ENCODE data around the gene GCAT. TPM values are rescaled to one million over a fixed set of nuclear protein-coding genes. Genes with fewer than 3 reads are reported as not detected.

GCAT gene
- total and polyA plus RNA-seq, 2 experiments from 2014 or later, result 20.2 to 40.0 TPM

GRCh38 chr22:37760152-37760551 lies 47.6 kb upstream of the GCAT start:
- WGBS (ENCODE audit: low lambda C conversion rate, missing lambda C conversion rate), result 82% methylated on average over 3 of the region's 3 CpGs
- no peaks in the 10 kb centered on the region for H4K20me1 ChIP-seq (ENCODE audit: insufficient read depth, poor library complexity, severe bottlenecking)

GRCh38 chr22:37762389-37762836 lies 45.3 kb upstream of the GCAT start:
- H3K79me2 ChIP-seq, result peaks cover 2% of the 10 kb centered on the region

More at GRCh38 chr22:37760152-37760551, 47.6 kb upstream of the GCAT start:
- peaks cover 6% of the 10 kb centered on the region for H3K79me2 ChIP-seq
- no peak overlapping the region for H3K4me2 ChIP-seq
- H3K36me3 ChIP-seq (replicated peaks; ENCODE audit: insufficient read depth, low read depth), result no peaks in the 10 kb centered on the region
- peak overlapping the region; percentile 2 for H3K27ac ChIP-seq
- no peak for TF ChIP-seq EZH2 (IDR thresholded peaks at IDR 0.05; ENCODE audit: borderline replicate concordance)
- TF ChIP-seq EZH2phosphoT487 (IDR thresholded peaks at IDR 0.05; ENCODE audit: low read depth, severe bottlenecking, unreplicated experiment), result no peak
- TF ChIP-seq CTCF (IDR thresholded peaks at IDR 0.05; ENCODE audit: poor library complexity), result no peak
- H3K9me3 ChIP-seq (ENCODE audit: low read depth), result no peaks in the 10 kb centered on the region
- no peaks in the 10 kb centered on the region for H3K27me3 ChIP-seq
- H3K4me3 ChIP-seq, result no peak overlapping the region
- DNase-seq (ENCODE audit: low spot score), result peak; percentile 52
- H3K4me1 ChIP-seq (ENCODE audit: insufficient read depth), result no peaks in the 10 kb centered on the region
- H2AFZ ChIP-seq, result no peak overlapping the region
- H3K9me2 ChIP-seq (replicated peaks; ENCODE audit: insufficient read depth), result no peaks in the 10 kb centered on the region

GRCh38 chr22:37763012-37763411 lies 44.7 kb upstream of the GCAT start:
- H3K79me2 ChIP-seq, result peaks cover 2% of the 10 kb centered on the region
- no peaks in the 10 kb centered on the region for H3K36me3 ChIP-seq (replicated peaks; ENCODE audit: insufficient read depth, low read depth)
- DNase-seq (ENCODE audit: low spot score), result no peak
- H3K27ac ChIP-seq, result no peak overlapping the region
- H3K27me3 ChIP-seq, result no peaks in the 10 kb centered on the region
- H3K4me1 ChIP-seq (ENCODE audit: insufficient read depth), result no peaks in the 10 kb centered on the region
- no peaks in the 10 kb centered on the region for H3K9me2 ChIP-seq (replicated peaks; ENCODE audit: insufficient read depth)
- no peak overlapping the region for H3K4me2 ChIP-seq
- no peaks in the 10 kb centered on the region for H4K20me1 ChIP-seq (ENCODE audit: insufficient read depth, poor library complexity, severe bottlenecking)
- no peak overlapping the region for H3K4me3 ChIP-seq
- no peaks in the 10 kb centered on the region for H3K9me3 ChIP-seq (ENCODE audit: low read depth)
- no peak overlapping the region for H2AFZ ChIP-seq
- TF ChIP-seq CTCF (IDR thresholded peaks at IDR 0.05; ENCODE audit: poor library complexity) (no peak), EZH2phosphoT487 (IDR thresholded peaks at IDR 0.05; ENCODE audit: low read depth, severe bottlenecking, unreplicated experiment) (no peak), EZH2 (IDR thresholded peaks at IDR 0.05; ENCODE audit: borderline replicate concordance) (no peak)
- WGBS (ENCODE audit: low lambda C conversion rate, missing lambda C conversion rate), result 99% methylated on average over 9 of the region's 9 CpGs

More at GRCh38 chr22:37762389-37762836, 45.3 kb upstream of the GCAT start:
- no peaks in the 10 kb centered on the region for H3K36me3 ChIP-seq (replicated peaks; ENCODE audit: insufficient read depth, low read depth)
- no peaks in the 10 kb centered on the region for H3K9me2 ChIP-seq (replicated peaks; ENCODE audit: insufficient read depth)
- no peak overlapping the region for H3K27ac ChIP-seq
- H3K4me1 ChIP-seq (ENCODE audit: insufficient read depth), result no peaks in the 10 kb centered on the region
- no peaks in the 10 kb centered on the region for H3K9me3 ChIP-seq (ENCODE audit: low read depth)
- H3K4me2 ChIP-seq, result no peak overlapping the region
- WGBS (ENCODE audit: low lambda C conversion rate, missing lambda C conversion rate), result 75% methylated on average over 10 of the region's 10 CpGs
- DNase-seq (ENCODE audit: low spot score), result no peak
- TF ChIP-seq EZH2phosphoT487 (IDR thresholded peaks at IDR 0.05; ENCODE audit: low read depth, severe bottlenecking, unreplicated experiment) (no peak), CTCF (IDR thresholded peaks at IDR 0.05; ENCODE audit: poor library complexity) (no peak), EZH2 (IDR thresholded peaks at IDR 0.05; ENCODE audit: borderline replicate concordance) (no peak)
- no peak overlapping the region for H2AFZ ChIP-seq
- H3K27me3 ChIP-seq, result no peaks in the 10 kb centered on the region
- H3K4me3 ChIP-seq, result no peak overlapping the region
- no peaks in the 10 kb centered on the region for H4K20me1 ChIP-seq (ENCODE audit: insufficient read depth, poor library complexity, severe bottlenecking)
